HepG2 (cell line): Measurements from ENCODE around the gene LGR6. TPM values are rescaled to one million over a fixed set of nuclear protein-coding genes. Genes with fewer than 3 reads are reported as not detected.
A peak's percentile ranks its signal among the peaks of the same experiment; 100 is the strongest.

Experiments
- ATF7-NPFF ChIP-seq: sonication (generic); formaldehyde crosslinking; IDR thresholded peaks from 2 replicates; pipeline ENCODE4 v1.8.1; 2023; ENCODE audit warnings: mild to moderate bottlenecking, low read depth, missing genetic modification reagents, moderate library complexity
- HMG20A ChIP-seq: IDR thresholded peaks from 2 replicates; pipeline ENCODE4 v1.6.1; 2016; ENCODE audit warnings: borderline replicate concordance
- HOXA3 ChIP-seq: sonication (generic); formaldehyde crosslinking; IDR thresholded peaks from 2 replicates; pipeline ENCODE4 v1.5.0; 2020; ENCODE audit warnings: missing genetic modification reagents
- IKZF5 ChIP-seq: IDR thresholded peaks from 2 replicates; pipeline ENCODE4 v1.6.1; 2018; ENCODE audit warnings: missing genetic modification reagents, mild to moderate bottlenecking, missing compliant biosample characterization
- KDM6A ChIP-seq: IDR thresholded peaks from 2 replicates; pipeline ENCODE4 v1.6.1; 2016; ENCODE audit warnings: low read depth
- PRDM4 ChIP-seq: sonication (generic); formaldehyde crosslinking; IDR thresholded peaks from 2 replicates; pipeline ENCODE4 v1.9.0; 2021; ENCODE audit warnings: missing genetic modification reagents, borderline replicate concordance
- RNF2 ChIP-seq: fragments of 450-650 bp; conservative IDR thresholded peaks from 2 replicates; pipeline ENCODE4 v1.6.1; 2016; ENCODE audit warnings: low read depth
- SAP130 ChIP-seq: IDR thresholded peaks from 2 replicates; pipeline ENCODE4 v1.6.1; 2016; ENCODE audit warnings: low read depth
- SETDB1 ChIP-seq: sonication (generic); formaldehyde crosslinking; IDR thresholded peaks from 2 replicates; pipeline ENCODE4 v1.5.1; 2020; ENCODE audit warnings: missing genetic modification reagents, mild to moderate bottlenecking, borderline replicate concordance
- SKIL ChIP-seq: sonication (generic); formaldehyde crosslinking; IDR thresholded peaks from 2 replicates; pipeline ENCODE4 v1.8.0; 2022; ENCODE audit warnings: missing genetic modification reagents, mild to moderate bottlenecking, moderate library complexity, borderline replicate concordance
- SP4 ChIP-seq: sonication (generic); formaldehyde crosslinking; IDR thresholded peaks from 2 replicates; pipeline ENCODE4 v1.8.1; 2023; ENCODE audit warnings: mild to moderate bottlenecking, missing genetic modification reagents
- ZC3H4 ChIP-seq: sonication (generic); formaldehyde crosslinking; IDR thresholded peaks from 2 replicates; pipeline ENCODE4 v1.4.0; 2020; ENCODE audit warnings: missing genetic modification reagents, borderline replicate concordance
- ZNF180 ChIP-seq: sonication (generic); formaldehyde crosslinking; IDR thresholded peaks from 2 replicates; pipeline ENCODE4 v1.4.0; 2020; ENCODE audit warnings: low read depth, missing genetic modification reagents, borderline replicate concordance
- ZNF296 ChIP-seq: sonication (generic); formaldehyde crosslinking; conservative IDR thresholded peaks from 2 replicates; pipeline ENCODE4 v1.5.0; 2020; ENCODE audit warnings: mild to moderate bottlenecking, missing genetic modification reagents
- ZNF367 ChIP-seq: sonication (generic); formaldehyde crosslinking; IDR thresholded peaks from 2 replicates; pipeline ENCODE4 v1.4.0; 2020; ENCODE audit warnings: missing genetic modification reagents, borderline replicate concordance
- ZNF644 ChIP-seq: IDR thresholded peaks from 2 replicates; pipeline ENCODE4 v1.6.1; 2016; ENCODE audit warnings: low read depth
- ZNF891 ChIP-seq: sonication (generic); formaldehyde crosslinking; IDR thresholded peaks from 2 replicates; pipeline ENCODE4 v1.5.0; 2020; ENCODE audit warnings: mild to moderate bottlenecking, missing genetic modification reagents
- ZSCAN12 ChIP-seq: sonication (generic); formaldehyde crosslinking; IDR thresholded peaks from 2 replicates; pipeline ENCODE4 v1.9.0; 2021; ENCODE audit warnings: mild to moderate bottlenecking, missing genetic modification reagents
- polyA plus RNA-seq, 8 experiments: library from polyadenylated mRNA; depleted of rRNA in 3 of 8; stranded (reverse) in 7 of 8; unstranded in 1 of 8; fragments of >200 nt; fragmentation: Illumina TruSeq in 4 of 8; extraction: Trizol in 4 of 8; gene quantifications; 2 replicates each; pipeline versions ENCODE4 v1.2.1 to v1.2.3, GENCODE V29; 2011 to 2016; ENCODE audit warnings: low read depth in 4 of 8, missing spikeins in 1 of 8, mixed read lengths in 1 of 8; ENCODE audit not compliant: insufficient read depth in 1 of 8
- total RNA-seq, 5 experiments: library from RNA; depleted of rRNA; stranded (reverse); fragments of >200 nt; fragmentation: Illumina TruSeq; extraction: Trizol; gene quantifications; 2 replicates each; pipeline ENCODE4 v1.2.3, GENCODE V29; 2016; ENCODE audit warnings: low read depth in 1 of 5
- TF ChIP-seq, protein P1 (sequence below): IDR thresholded peaks from 2 replicates; pipeline ENCODE4 v1.6.1; 2012; ENCODE audit warnings: inconsistent platforms
- TF ChIP-seq, protein P2 (sequence below): sonication (generic); formaldehyde crosslinking; IDR thresholded peaks from 2 replicates; pipeline ENCODE4 v1.9.0; 2022; ENCODE audit warnings: low read depth, missing genetic modification reagents

The LGR6 gene
- total and polyA plus RNA-seq, 2 of the 13 experiments (the other 11 are each of a cell fraction or from before 2014, with no cell fraction given): 0.07 TPM; not detected in 1

GRCh38 chr1:202189918-202190715 is 3.5 kb upstream of the LGR6 start (continued):
- 0 out of 2 replicates have a peak, but pooled peaks have one; percentile 13 for TF ChIP-seq SKIL
- no peak for TF ChIP-seq ZC3H4 (CRISPR knock-in tag)
- TF ChIP-seq, protein P1, sequence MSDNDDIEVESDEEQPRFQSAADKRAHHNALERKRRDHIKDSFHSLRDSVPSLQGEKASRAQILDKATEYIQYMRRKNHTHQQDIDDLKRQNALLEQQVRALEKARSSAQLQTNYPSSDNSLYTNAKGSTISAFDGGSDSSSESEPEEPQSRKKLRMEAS: peak; percentile 75
- TF ChIP-seq IKZF5 (CRISPR knock-in tag): no peak
- TF ChIP-seq ZNF644: 0 out of 2 replicates have a peak, but pooled peaks have one; percentile 5
- TF ChIP-seq HOXA3 (CRISPR knock-in tag): no peak
- peak; percentile 65; the same call in 1 of the 2 replicates for TF ChIP-seq ZNF296
- no peak for TF ChIP-seq SETDB1 (CRISPR knock-in tag)
- TF ChIP-seq ZNF180 (CRISPR knock-in tag): no peak
- no peak for TF ChIP-seq SP4
- TF ChIP-seq PRDM4 (CRISPR knock-in tag): no peak
- no peak for TF ChIP-seq ATF7-NPFF
- no peak for TF ChIP-seq KDM6A
- no peak for TF ChIP-seq ZSCAN12 (CRISPR knock-in tag)
- no peak for TF ChIP-seq ZNF367 (CRISPR knock-in tag)
- TF ChIP-seq, protein P2, sequence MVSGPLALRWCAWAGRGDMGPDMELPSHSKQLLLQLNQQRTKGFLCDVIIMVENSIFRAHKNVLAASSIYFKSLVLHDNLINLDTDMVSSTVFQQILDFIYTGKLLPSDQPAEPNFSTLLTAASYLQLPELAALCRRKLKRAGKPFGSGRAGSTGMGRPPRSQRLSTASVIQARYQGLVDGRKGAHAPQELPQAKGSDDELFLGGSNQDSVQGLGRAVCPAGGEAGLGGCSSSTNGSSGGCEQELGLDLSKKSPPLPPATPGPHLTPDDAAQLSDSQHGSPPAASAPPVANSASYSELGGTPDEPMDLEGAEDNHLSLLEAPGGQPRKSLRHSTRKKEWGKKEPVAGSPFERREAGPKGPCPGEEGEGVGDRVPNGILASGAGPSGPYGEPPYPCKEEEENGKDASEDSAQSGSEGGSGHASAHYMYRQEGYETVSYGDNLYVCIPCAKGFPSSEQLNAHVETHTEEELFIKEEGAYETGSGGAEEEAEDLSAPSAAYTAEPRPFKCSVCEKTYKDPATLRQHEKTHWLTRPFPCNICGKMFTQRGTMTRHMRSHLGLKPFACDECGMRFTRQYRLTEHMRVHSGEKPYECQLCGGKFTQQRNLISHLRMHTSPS (CRISPR knock-in tag): no peak
- peak; percentile 32; the same call in 1 of the 2 replicates for TF ChIP-seq SAP130 (CRISPR knock-in tag)
- TF ChIP-seq ZNF891 (CRISPR knock-in tag): no peak
- TF ChIP-seq RNF2: no peak
- no peak for TF ChIP-seq HMG20A (CRISPR knock-in tag)
